Measurements from ENCODE around the gene TOX3. TPM values are rescaled to one million over a fixed set of nuclear protein-coding genes. Genes with fewer than 3 reads are reported as not detected.

TOX3 gene
- total and polyA plus RNA-seq, 2 donors (not counting 3 experiments of a cell fraction or from before 2014, with no cell fraction given) = not detected

DNA sequence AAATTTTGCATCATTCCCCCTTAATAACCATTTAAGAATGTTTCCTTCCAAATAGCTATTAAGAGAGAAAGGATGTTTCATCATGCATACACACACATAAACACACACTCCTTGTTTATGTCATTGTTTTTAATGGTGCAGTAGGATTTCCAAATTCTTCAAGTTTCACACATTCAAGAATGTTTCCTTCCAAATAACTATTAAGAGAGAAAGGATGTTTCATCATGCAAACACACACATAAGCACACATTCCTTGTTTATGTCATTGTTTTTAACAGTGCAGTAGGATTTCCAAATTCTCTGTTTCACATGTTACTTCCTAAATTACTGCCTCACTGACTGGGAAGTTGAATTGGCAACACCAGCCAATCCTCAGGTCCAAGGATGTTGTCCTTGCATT lies 7.8 kb downstream of the TOX3 start:
- no peak for FAIRE-seq
- Histone ChIP-seq H3K9me3 (replicated peaks; ENCODE audit: control insufficient read depth, insufficient read depth, low read length) (no peaks in the 10 kb centered on the region), H3K4me2 (ENCODE audit: insufficient read depth, low read length) (no peak overlapping the region), H3K9me1 (replicated peaks; ENCODE audit: control insufficient read depth, extremely low read depth, insufficient read depth, low read length) (no peaks in the 10 kb centered on the region), H3K27me3 (ENCODE audit: control insufficient read depth in 2 of 2, insufficient read depth in 2 of 2, low read length in 2 of 2) (peaks cover 0 to under 1% of the 10 kb centered on the region in 2 experiments), H2AFZ (ENCODE audit: low read depth, low read length) (no peak overlapping the region), H3K4me1 (ENCODE audit: control insufficient read depth, extremely low read depth, insufficient read depth, low read length) (no peaks in the 10 kb centered on the region), H4K20me1 (replicated peaks; ENCODE audit: control insufficient read depth, extremely low read depth, insufficient read depth, low read length) (no peaks in the 10 kb centered on the region), H3K27ac (ENCODE audit: insufficient read depth, low read depth, low read length) (no peak overlapping the region), H3K4me3 (replicated peaks in 1 of 3; ENCODE audit: insufficient read depth in 1 of 3, low read depth in 1 of 3, low read length in 3 of 3) (no peak overlapping the region), H3K36me3 (ENCODE audit: control insufficient read depth in 2 of 2, extremely low read depth in 1 of 2, insufficient read depth in 2 of 2, low read length in 2 of 2) (no peaks in the 10 kb centered on the region), H3K9ac (replicated peaks; ENCODE audit: extremely low read depth, insufficient read depth, low read length) (no peak overlapping the region), H3K79me2 (ENCODE audit: control insufficient read depth, insufficient read depth, low read length) (no peaks in the 10 kb centered on the region)
- BruUV-seq (replicated peaks) = no TSS peak
- ChIA-PET POLR2A (no interaction called here), CTCF (no interaction called here)
- TF ChIP-seq EZH2 (IDR thresholded peaks at IDR 0.05; ENCODE audit: borderline replicate concordance, low read depth, low read length, severe bottlenecking) = no peak
- TF ChIP-seq, protein P1, sequence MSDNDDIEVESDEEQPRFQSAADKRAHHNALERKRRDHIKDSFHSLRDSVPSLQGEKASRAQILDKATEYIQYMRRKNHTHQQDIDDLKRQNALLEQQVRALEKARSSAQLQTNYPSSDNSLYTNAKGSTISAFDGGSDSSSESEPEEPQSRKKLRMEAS (IDR thresholded peaks at IDR 0.05; ENCODE audit: insufficient read depth, insufficient read length) = no peak
- no peak for TF ChIP-seq MYC (IDR thresholded peaks at IDR 0.05; ENCODE audit: low read depth, low read length)
- no peak for TF ChIP-seq JUN (IDR thresholded peaks at IDR 0.05; ENCODE audit: borderline replicate concordance, insufficient read depth, insufficient read length, low read depth)
- no peak for TF ChIP-seq POLR2A (IDR thresholded peaks at IDR 0.05; ENCODE audit: low read depth, low read length)
- no peak for TF ChIP-seq FOS (IDR thresholded peaks at IDR 0.05; ENCODE audit: borderline replicate concordance, insufficient read depth, low read length)
- DNase-seq (ENCODE audit: low read depth, low spot score) = no peak
- intact Hi-C loops (cut with micrococcal nuclease) = no loop called here
- dilution Hi-C loops (cut with MboI; ENCODE audit: extremely low pct_ligation_motif_present, low sequenced_read_pairs) = no loop called here

DNA sequence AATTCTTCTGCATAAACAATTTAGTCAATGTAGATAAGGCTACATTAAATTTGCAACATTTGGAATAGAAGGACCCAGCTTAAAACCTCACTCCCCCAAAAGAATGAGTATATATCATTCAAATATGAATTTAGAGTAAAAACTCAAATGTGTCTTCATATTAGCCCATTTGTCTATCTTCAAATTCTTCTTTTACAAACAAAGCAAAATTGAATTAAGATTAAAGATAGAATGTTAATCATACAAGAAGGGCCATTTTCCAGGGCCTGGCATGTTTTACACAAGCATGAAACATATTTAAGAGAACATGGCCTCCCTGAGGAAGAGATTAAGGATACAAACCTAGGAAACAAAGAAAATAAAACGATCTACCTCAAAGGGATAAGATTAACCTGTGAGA lies 8.4 kb downstream of the TOX3 start:
- intact Hi-C loops (cut with micrococcal nuclease) = no loop called here
- ChIA-PET POLR2A (no interaction called here), CTCF (no interaction called here)
- H3K36me3 ChIP-seq (ENCODE audit: control insufficient read depth in 2 of 2, extremely low read depth in 1 of 2, insufficient read depth in 2 of 2, low read length in 2 of 2) = no peaks in the 10 kb centered on the region
- H3K79me2 ChIP-seq (ENCODE audit: control insufficient read depth, insufficient read depth, low read length) = no peaks in the 10 kb centered on the region
- BruUV-seq (replicated peaks) = no TSS peak
- H3K4me1 ChIP-seq (ENCODE audit: control insufficient read depth, extremely low read depth, insufficient read depth, low read length) = no peaks in the 10 kb centered on the region
- H2AFZ ChIP-seq (ENCODE audit: low read depth, low read length) = no peak overlapping the region
- TF ChIP-seq, protein P2, sequence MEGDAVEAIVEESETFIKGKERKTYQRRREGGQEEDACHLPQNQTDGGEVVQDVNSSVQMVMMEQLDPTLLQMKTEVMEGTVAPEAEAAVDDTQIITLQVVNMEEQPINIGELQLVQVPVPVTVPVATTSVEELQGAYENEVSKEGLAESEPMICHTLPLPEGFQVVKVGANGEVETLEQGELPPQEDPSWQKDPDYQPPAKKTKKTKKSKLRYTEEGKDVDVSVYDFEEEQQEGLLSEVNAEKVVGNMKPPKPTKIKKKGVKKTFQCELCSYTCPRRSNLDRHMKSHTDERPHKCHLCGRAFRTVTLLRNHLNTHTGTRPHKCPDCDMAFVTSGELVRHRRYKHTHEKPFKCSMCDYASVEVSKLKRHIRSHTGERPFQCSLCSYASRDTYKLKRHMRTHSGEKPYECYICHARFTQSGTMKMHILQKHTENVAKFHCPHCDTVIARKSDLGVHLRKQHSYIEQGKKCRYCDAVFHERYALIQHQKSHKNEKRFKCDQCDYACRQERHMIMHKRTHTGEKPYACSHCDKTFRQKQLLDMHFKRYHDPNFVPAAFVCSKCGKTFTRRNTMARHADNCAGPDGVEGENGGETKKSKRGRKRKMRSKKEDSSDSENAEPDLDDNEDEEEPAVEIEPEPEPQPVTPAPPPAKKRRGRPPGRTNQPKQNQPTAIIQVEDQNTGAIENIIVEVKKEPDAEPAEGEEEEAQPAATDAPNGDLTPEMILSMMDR (IDR thresholded peaks at IDR 0.05; ENCODE audit: extremely low read depth in 1 of 2, insufficient read depth in 1 of 2, low read depth in 1 of 2, low read length in 2 of 2) = no peak
- TF ChIP-seq POLR2A (IDR thresholded peaks at IDR 0.05; ENCODE audit: low read depth, low read length) (no peak), EZH2 (IDR thresholded peaks at IDR 0.05; ENCODE audit: borderline replicate concordance, low read depth, low read length, severe bottlenecking) (no peak), GATA2 (IDR thresholded peaks at IDR 0.05; ENCODE audit: insufficient read depth, insufficient read length, low read depth, low read length) (no peak), FOS (IDR thresholded peaks at IDR 0.05; ENCODE audit: borderline replicate concordance, insufficient read depth, low read length) (no peak), JUN (IDR thresholded peaks at IDR 0.05; ENCODE audit: borderline replicate concordance, insufficient read depth, insufficient read length, low read depth) (no peak), POLR2AphosphoS5 (IDR thresholded peaks at IDR 0.05; ENCODE audit: insufficient read depth, low read depth, low read length) (no peak), MYC (IDR thresholded peaks at IDR 0.05; ENCODE audit: low read depth, low read length) (no peak)
- TF ChIP-seq, protein P1 (IDR thresholded peaks at IDR 0.05; ENCODE audit: insufficient read depth, insufficient read length) = no peak
- no peaks in the 10 kb centered on the region for H3K9me3 ChIP-seq (replicated peaks; ENCODE audit: control insufficient read depth, insufficient read depth, low read length)
- no peak overlapping the region for H3K4me3 ChIP-seq (replicated peaks in 1 of 3; ENCODE audit: insufficient read depth in 1 of 3, low read depth in 1 of 3, low read length in 3 of 3)
- no peak overlapping the region for H3K9ac ChIP-seq (replicated peaks; ENCODE audit: extremely low read depth, insufficient read depth, low read length)
- no peak overlapping the region for H3K4me2 ChIP-seq (ENCODE audit: insufficient read depth, low read length)
- no peaks in the 10 kb centered on the region for H3K9me1 ChIP-seq (replicated peaks; ENCODE audit: control insufficient read depth, extremely low read depth, insufficient read depth, low read length)
- H3K27ac ChIP-seq (ENCODE audit: insufficient read depth, low read depth, low read length) = no peak overlapping the region
- H4K20me1 ChIP-seq (replicated peaks; ENCODE audit: control insufficient read depth, extremely low read depth, insufficient read depth, low read length) = no peaks in the 10 kb centered on the region
- FAIRE-seq (no peak), DNase-seq (ENCODE audit: low read depth, low spot score) (no peak)
- dilution Hi-C loops (cut with MboI; ENCODE audit: extremely low pct_ligation_motif_present, low sequenced_read_pairs) = no loop called here
- no peaks in the 10 kb centered on the region for H3K27me3 ChIP-seq (ENCODE audit: control insufficient read depth in 2 of 2, insufficient read depth in 2 of 2, low read length in 2 of 2)
